OCI-LY7 (cell line): Measurements from ENCODE around the gene STON1. TPM values are rescaled to one million over a fixed set of nuclear protein-coding genes. Genes with fewer than 3 reads are reported as not detected.

Experiments
- BruUV-seq: library from RNA; stranded (reverse); fragments of 400-500 nt; replicated peaks from 2 replicates; lab custom pipeline; 2021; lab: Mats Ljungman, UMichigan
- CTCF ChIA-PET: fragments of 300-600 bp; sonication (Branson Sonifier 250); formaldehyde crosslinking; loops from one replicate; lab custom pipeline; 2022; ENCODE audit warnings: antibody characterized with exemption; ENCODE audit not compliant: unreplicated experiment; lab: Charles Lee
- POLR2A ChIA-PET: fragments of 300-600 bp; sonication (Branson Sonifier 250); formaldehyde crosslinking; loops from one replicate; lab custom pipeline; 2022; ENCODE audit warnings: antibody characterized with exemption; lab: Charles Lee
- DNase-seq: peaks from one replicate; pipeline ENCODE4 v3.0.0-alpha.2; 2015; ENCODE audit warnings: low spot score
- H2AFZ ChIP-seq: fragments of 200-600 bp; sonication (generic), shearing (Covaris generic); 2 replicates; pipeline ENCODE4 v1.6.1; 2014; ENCODE audit warnings: mild to moderate bottlenecking, antibody characterized with exemption, low read length, moderate library complexity
- H3K27ac ChIP-seq: fragments of 200-600 bp; sonication (generic); 2 replicates; pipeline ENCODE4 v1.5.1; 2014; ENCODE audit warnings: mixed run types, low read depth, mild to moderate bottlenecking, moderate library complexity, low read length, inconsistent platforms; ENCODE audit not compliant: poor library complexity, severe bottlenecking
- H3K36me3 ChIP-seq: fragments of 200-600 bp; sonication (generic); 2 replicates; pipeline ENCODE4 v1.6.1; 2014; ENCODE audit warnings: mild to moderate bottlenecking, antibody characterized with exemption, low read length, moderate library complexity, mixed read lengths; ENCODE audit not compliant: insufficient read depth
- H3K4me1 ChIP-seq: fragments of 200-600 bp; sonication (generic); 2 replicates; pipeline ENCODE4 v1.5.1; 2014; ENCODE audit warnings: mild to moderate bottlenecking, low read length; ENCODE audit not compliant: insufficient read depth, poor library complexity, severe bottlenecking
- H3K4me2 ChIP-seq: fragments of 200-600 bp; sonication (generic); 2 replicates; pipeline ENCODE4 v1.6.1; 2014; ENCODE audit warnings: mild to moderate bottlenecking, low read length
- H3K4me3 ChIP-seq: fragments of 200-600 bp; sonication (generic); 2 replicates; pipeline ENCODE4 v1.5.1; 2014; ENCODE audit warnings: mild to moderate bottlenecking, low read depth, low read length; ENCODE audit not compliant: poor library complexity, severe bottlenecking
- H3K79me2 ChIP-seq: fragments of 200-600 bp; sonication (generic); 2 replicates; pipeline ENCODE4 v1.6.1; 2016; ENCODE audit warnings: low read depth, mild to moderate bottlenecking, low read length, moderate library complexity, mixed read lengths; ENCODE audit not compliant: insufficient read depth
- H3K9me2 ChIP-seq: fragments of 200-600 bp; sonication (generic); 2 replicates; pipeline ENCODE4 v1.6.1; 2016; ENCODE audit warnings: mild to moderate bottlenecking, low read length, mixed read lengths; ENCODE audit not compliant: insufficient read depth
- H3K9me3 ChIP-seq: fragments of 200-600 bp; sonication (generic); 2 replicates; pipeline ENCODE4 v1.6.1; 2014; ENCODE audit warnings: mild to moderate bottlenecking, mixed run types, low read length, mixed read lengths
- H4K20me1 ChIP-seq: fragments of 200-600 bp; sonication (generic); 2 replicates; pipeline ENCODE4 v1.6.1; 2014; ENCODE audit warnings: mild to moderate bottlenecking, antibody characterized with exemption, low read length, moderate library complexity, mixed read lengths; ENCODE audit not compliant: insufficient read depth
- EZH2phosphoT487 ChIP-seq: fragments of 200-600 bp; sonication (generic); IDR thresholded peaks from 2 replicates; pipeline ENCODE4 v1.6.1; 2018; ENCODE audit warnings: low read depth, borderline replicate concordance, mild to moderate bottlenecking, mixed run types, antibody characterized with exemption, low read length, moderate library complexity, mixed read lengths
- intact Hi-C: fragments of 100-400 bp; cut with micrococcal nuclease; formaldehyde crosslinking; loops from one replicate; pipeline ENCODE4 v1.10.0; 2022; ENCODE audit not compliant: unreplicated experiment
- total RNA-seq, 2 experiments: library from RNA; depleted of rRNA in 1 of 2; stranded (reverse); fragments of >200 nt in 1 of 2; shearing (Covaris generic) in 1 of 2; gene quantifications; 2 replicates each; pipeline ENCODE4 v1.2.3, GENCODE V29; 2014 to 2022
- TF ChIP-seq, protein P1 (sequence below): fragments of 200-600 bp; sonication (generic); conservative IDR thresholded peaks from 2 replicates; pipeline ENCODE4 v1.5.1; 2014; ENCODE audit warnings: mild to moderate bottlenecking, antibody characterized with exemption, low read length, moderate library complexity, mixed read lengths

STON1 gene
- total RNA-seq, 2 experiments from 2014 or later = 0.51 to 0.88 TPM

DNA sequence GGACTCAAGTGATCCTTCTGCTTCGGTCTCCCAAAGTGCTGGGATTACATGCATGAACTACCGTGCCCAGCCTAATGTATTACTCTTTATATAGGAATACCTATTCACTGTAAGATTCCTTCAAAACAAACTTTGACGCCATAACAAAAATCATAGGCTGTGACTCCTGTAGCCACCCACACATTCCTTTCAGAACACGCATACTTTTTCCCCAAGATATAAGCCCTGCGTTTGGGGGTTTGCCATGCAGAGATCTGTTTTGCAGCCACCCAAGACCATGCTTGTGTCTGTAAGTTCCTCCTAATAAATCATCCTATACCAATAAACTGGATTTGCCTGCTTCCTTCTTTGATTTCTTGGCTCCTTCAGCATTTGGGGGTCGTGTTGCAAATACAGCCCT is 46.0 kb upstream of the STON1 start:
- no peak for DNase-seq
- TF ChIP-seq, protein P1, sequence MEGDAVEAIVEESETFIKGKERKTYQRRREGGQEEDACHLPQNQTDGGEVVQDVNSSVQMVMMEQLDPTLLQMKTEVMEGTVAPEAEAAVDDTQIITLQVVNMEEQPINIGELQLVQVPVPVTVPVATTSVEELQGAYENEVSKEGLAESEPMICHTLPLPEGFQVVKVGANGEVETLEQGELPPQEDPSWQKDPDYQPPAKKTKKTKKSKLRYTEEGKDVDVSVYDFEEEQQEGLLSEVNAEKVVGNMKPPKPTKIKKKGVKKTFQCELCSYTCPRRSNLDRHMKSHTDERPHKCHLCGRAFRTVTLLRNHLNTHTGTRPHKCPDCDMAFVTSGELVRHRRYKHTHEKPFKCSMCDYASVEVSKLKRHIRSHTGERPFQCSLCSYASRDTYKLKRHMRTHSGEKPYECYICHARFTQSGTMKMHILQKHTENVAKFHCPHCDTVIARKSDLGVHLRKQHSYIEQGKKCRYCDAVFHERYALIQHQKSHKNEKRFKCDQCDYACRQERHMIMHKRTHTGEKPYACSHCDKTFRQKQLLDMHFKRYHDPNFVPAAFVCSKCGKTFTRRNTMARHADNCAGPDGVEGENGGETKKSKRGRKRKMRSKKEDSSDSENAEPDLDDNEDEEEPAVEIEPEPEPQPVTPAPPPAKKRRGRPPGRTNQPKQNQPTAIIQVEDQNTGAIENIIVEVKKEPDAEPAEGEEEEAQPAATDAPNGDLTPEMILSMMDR = no peak
- no peak for TF ChIP-seq EZH2phosphoT487
- Histone ChIP-seq H3K4me1 (no peaks in the 10 kb centered on the region), H3K36me3 (peaks cover 79% of the 10 kb centered on the region), H3K4me2 (no peak overlapping the region), H4K20me1 (no peaks in the 10 kb centered on the region), H3K9me2 (no peaks in the 10 kb centered on the region), H3K79me2 (no peaks in the 10 kb centered on the region), H3K9me3 (no peaks in the 10 kb centered on the region), H3K4me3 (no peak overlapping the region), H2AFZ (no peak overlapping the region), H3K27ac (no peak overlapping the region)
- ChIA-PET CTCF (no interaction called here), POLR2A (no interaction called here)
- intact Hi-C loops = no loop called here
- no TSS peak for BruUV-seq

DNA sequence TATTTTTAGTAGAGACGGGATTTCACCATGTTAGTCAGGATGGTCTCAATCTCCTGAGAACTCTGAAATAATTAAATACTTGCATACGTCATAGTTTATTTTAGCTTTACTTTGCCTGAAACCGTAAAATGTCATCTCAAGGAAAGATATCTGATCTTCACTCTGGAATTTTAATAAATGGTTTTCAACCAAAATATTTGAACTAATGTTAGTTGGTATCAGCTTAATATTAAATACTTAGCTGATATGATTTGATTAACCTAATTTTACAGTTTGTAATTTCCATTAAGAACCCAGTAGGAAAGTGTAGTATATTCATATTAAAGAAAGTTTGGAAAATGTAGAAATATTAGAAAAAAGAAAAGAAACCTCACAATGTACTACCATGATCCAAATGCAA is 41.4 kb upstream of the STON1 start:
- intact Hi-C loops = no loop called here
- ChIA-PET POLR2A (no interaction called here), CTCF (no interaction called here)
- no peak overlapping the region for H2AFZ ChIP-seq
- no peaks in the 10 kb centered on the region for H3K9me3 ChIP-seq
- no peak for TF ChIP-seq EZH2phosphoT487
- TF ChIP-seq, protein P1 = no peak
- H3K4me1 ChIP-seq = no peaks in the 10 kb centered on the region
- no peak overlapping the region for H3K4me2 ChIP-seq
- no peak for DNase-seq
- peaks cover 73% of the 10 kb centered on the region for H3K36me3 ChIP-seq
- H3K79me2 ChIP-seq = no peaks in the 10 kb centered on the region
- BruUV-seq = no TSS peak
- H3K4me3 ChIP-seq = no peak overlapping the region
- no peak overlapping the region for H3K27ac ChIP-seq
- H4K20me1 ChIP-seq = no peaks in the 10 kb centered on the region
- H3K9me2 ChIP-seq = no peaks in the 10 kb centered on the region

DNA sequence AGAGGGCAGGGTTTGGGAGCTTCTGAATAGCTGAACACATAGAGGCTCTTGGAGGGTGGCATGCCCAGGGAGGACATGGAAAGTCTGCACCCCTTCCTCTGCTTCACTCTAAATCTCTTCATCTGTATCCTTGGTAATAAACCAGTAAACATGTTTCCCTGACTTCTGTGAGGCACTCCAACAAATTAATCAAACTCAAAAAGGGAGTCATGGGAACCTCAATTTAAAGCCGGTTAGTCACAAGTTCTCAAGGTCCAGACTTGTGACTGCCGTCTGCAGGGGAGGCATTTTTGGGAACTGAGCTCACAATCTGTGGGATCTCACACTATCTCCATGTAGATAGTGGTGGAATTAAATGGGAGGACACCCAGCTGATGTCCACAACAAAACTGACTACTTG is 33.1 kb upstream of the STON1 start:
- intact Hi-C loops = no loop called here
- no peak overlapping the region for H2AFZ ChIP-seq
- DNase-seq = no peak
- no peak overlapping the region for H3K27ac ChIP-seq
- ChIA-PET POLR2A (no interaction called here), CTCF (no interaction called here)
- no peak overlapping the region for H3K4me3 ChIP-seq
- TF ChIP-seq, protein P1 = no peak
- no peak for TF ChIP-seq EZH2phosphoT487
- BruUV-seq = no TSS peak
- no peak overlapping the region for H3K4me2 ChIP-seq
- no peaks in the 10 kb centered on the region for H4K20me1 ChIP-seq
- no peaks in the 10 kb centered on the region for H3K9me3 ChIP-seq
- H3K9me2 ChIP-seq = no peaks in the 10 kb centered on the region
- no peaks in the 10 kb centered on the region for H3K4me1 ChIP-seq
- peaks cover 84% of the 10 kb centered on the region for H3K36me3 ChIP-seq
- H3K79me2 ChIP-seq = no peaks in the 10 kb centered on the region
